Measurements from ENCODE around the gene PSMA1.

GRCh38 chr11:14522801-14523200 is 2.6 kb upstream of the PSMA1 start:
- TF ChIP-seq CTCF (IDR thresholded peaks at IDR 0.05) (no peak), ZFX (IDR thresholded peaks at IDR 0.05; ENCODE audit: borderline replicate concordance) (no peak)
